Peyer's patch (tissue), 4 donors: ENCODE data around the gene PCSK5.
"Not testable (repeated sequence)": the region's sequence is repeated elsewhere in the genome, so short reads cannot be mapped to it uniquely, and the experiment has no call there.

ENCODE experiments used
- POLR2A ChIP-seq, 2 donors: fragments of 450-650 bp; IDR thresholded peaks; one replicate each; pipeline ENCODE4 v1.5.1; 2017; ENCODE audit warnings: antibody characterized with exemption in 2 of 2, mild to moderate bottlenecking in 2 of 2, moderate library complexity in 2 of 2
- TF ChIP-seq, protein P1 (sequence below), 6 experiments: fragments of 450-650 bp in 4 of 6; fragments of 200-600 bp in 2 of 6; sonication (generic) in 1 of 6; IDR thresholded peaks; one replicate each; pipeline ENCODE4 v1.5.1; 2017 to 2019; ENCODE audit warnings: antibody characterized with exemption in 6 of 6, mild to moderate bottlenecking in 3 of 6, moderate library complexity in 1 of 6

DNA sequence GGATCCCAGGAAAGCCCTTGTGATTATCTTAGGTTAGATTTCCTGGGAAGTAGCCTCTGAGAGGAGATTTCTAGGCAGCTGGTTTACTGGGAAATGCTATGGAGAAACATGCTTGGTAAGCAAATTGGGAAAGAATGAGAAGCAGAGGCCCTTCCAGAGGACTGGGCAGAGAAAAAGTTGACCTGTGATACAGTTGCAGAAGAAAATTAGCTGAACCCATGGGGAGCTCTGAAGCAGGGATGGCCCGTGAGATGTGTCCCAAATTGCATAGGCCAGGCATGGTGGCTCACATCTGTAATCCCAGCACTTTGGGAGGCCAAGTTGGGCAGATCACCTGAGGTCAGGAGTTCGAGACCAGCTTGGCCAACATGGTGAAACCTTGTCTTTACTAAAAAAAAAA, 21.9 kb upstream of the PCSK5 start:
- TF ChIP-seq, protein P1, sequence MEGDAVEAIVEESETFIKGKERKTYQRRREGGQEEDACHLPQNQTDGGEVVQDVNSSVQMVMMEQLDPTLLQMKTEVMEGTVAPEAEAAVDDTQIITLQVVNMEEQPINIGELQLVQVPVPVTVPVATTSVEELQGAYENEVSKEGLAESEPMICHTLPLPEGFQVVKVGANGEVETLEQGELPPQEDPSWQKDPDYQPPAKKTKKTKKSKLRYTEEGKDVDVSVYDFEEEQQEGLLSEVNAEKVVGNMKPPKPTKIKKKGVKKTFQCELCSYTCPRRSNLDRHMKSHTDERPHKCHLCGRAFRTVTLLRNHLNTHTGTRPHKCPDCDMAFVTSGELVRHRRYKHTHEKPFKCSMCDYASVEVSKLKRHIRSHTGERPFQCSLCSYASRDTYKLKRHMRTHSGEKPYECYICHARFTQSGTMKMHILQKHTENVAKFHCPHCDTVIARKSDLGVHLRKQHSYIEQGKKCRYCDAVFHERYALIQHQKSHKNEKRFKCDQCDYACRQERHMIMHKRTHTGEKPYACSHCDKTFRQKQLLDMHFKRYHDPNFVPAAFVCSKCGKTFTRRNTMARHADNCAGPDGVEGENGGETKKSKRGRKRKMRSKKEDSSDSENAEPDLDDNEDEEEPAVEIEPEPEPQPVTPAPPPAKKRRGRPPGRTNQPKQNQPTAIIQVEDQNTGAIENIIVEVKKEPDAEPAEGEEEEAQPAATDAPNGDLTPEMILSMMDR (IDR thresholded peaks at IDR 0.05): not testable (repeated sequence)
- TF ChIP-seq POLR2A (IDR thresholded peaks at IDR 0.05): not testable (repeated sequence)
